NCI-H524 (cell line): ENCODE data around the gene AVEN.
"Not testable (repeated sequence)": the region's sequence is repeated elsewhere in the genome, so short reads cannot be mapped to it uniquely, and the experiment has no call there.

ENCODE experiments used
- DNase-seq, 2 experiments: peaks; one replicate each; lab custom pipeline; 2025; lab: John Stamatoyannopoulos, UW

The AVEN gene

DNA sequence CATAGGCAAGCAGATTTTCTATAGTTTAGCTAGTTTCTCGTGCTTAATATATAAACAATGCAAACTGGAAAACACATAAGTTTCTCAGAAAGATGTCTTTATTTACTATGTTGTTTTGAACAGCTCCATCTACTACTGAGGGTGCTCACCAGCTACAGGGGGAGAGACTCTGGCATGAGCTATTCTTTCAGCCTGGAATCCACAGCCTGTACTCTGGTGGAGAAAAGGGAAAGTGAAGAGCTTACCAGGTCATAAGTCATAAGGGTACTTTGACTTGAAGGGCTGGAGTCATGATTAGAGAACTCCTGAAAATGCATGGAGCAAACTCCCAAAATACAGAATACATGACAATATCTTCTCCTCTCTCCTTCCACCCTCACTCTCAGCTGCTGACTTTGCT lies 4.4 kb upstream of the AVEN start:
- DNase-seq = no peak

DNA sequence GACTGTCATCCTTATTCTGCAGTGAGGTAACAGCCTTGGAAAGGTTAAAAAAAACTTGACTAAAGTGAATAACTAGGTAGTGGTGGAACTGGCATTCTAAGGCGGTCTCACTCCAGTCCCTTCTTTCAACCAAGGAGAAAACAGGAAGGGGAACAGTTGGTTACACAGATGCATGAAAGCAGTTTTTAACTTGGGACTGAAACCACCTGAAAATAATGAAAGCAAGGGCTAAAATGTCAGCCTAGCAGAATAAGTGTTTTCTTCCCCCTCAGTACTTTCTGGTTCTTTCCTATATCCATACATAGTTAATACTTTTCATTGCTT lies 748 bp upstream of the AVEN start:
- no peak for DNase-seq

DNA sequence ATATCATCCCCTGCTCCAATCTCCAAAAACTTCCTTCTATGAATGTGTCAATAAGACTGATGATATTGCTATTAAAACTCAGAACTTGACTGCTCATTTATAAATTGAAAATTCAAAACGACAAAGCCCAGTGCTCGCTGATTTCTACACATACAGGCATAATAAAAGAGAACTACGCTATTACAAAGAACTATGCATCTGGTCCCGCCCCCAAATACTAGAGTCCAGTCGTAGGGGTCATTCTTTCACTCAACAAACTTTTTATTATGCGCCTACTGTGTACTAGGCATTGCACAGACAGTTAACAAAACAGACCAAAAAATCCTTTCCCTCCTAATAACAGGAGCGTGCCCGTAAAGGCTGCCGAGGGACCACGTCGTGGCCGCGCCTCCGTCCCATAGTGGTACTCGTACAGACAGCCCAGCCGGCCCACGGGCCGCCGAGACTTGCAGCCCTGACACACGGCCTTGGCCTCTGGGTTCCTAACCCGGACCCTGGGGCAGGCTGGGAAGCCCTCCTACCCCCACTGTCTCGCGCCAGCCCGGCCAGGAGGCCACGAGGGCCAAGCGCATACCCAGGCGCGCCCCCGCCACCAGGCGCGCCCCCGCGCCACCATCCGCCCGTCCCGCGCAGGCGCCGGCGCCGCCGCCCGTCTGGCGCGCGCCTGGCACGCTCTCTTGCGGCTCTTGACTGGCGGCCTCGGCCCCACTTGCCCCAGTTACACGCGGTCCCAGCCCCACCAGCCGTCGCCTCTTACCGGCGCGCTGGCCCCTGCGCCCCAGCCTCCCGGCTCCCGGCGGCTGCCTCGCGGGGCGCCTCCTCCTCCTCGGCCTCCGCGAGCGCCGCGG lies 757 bp downstream of the AVEN start:
- DNase-seq = peak; percentile 66 to 82

DNA sequence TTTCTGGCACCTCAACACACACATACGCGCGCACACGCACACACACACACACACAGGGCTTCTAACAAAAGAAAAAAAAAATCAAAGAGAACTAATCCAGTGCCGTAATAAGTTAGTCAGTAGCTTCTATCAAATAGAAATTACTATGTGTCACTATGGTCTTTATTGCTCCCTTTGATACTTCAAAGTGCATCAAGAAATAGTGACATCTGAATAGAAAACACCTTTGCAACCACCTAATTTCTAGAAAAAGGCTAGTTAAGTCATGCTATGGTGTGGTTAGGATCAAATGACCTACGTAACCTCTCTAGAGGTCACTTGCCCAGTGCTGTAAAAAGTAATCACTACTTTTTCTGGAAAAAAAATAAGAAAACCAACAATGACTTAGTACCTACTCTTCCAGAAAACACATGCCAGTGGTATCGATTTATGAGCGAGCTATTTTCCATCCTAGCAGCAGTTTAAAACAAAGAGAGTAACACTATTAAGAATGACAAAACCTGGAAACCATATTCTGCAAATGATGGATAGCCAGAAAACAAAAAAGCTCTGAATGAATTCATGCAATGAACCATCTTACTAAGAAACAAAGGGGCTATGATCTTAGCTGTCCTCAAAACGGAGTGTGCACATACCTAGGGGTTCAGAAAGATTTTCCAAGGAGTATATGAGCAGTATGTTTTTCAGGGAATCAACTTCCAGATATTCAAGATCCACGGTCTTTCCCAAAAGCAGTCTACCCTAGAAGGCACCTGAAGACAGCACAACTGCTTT lies 6.8 kb downstream of the AVEN start:
- DNase-seq = no peak

DNA sequence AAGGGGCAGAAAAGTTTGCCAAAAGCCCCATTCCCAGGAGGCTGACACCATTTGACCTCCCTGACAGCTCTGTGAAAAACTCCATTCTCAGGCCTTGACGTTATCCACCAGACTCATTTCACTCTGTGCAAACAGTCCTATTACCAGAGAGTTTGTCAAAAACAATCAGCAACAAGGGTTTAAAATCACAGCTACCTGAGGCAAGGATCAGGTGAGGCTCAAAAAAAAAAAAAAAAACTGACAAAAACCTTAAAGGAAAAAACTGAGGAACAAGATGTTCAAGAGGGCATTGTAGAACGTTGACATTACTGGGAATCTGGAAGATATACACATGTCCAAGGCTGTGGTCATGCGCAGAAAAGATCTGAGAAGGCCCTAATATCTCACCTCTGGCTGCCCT lies 11.4 kb downstream of the AVEN start:
- no peak for DNase-seq

DNA sequence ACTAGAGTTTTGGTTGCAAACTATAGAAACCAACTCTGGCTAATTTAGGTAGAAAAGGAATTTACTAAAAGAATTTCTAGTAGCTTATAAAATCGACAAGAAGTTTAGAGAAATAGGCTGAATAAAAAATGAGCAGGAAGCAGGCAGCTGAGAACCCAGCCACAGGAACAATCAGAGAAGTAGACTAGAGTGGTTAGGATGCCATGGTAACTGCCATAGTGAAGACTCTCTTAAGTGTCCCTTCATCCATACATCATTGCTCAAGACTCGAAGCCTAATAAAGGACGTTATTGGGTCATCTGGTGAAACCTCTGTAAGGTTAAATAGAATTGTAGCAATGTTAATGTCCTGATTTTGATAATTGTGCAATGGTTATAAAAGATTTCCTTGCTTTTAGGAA lies 13.8 kb downstream of the AVEN start:
- DNase-seq = no peak

DNA sequence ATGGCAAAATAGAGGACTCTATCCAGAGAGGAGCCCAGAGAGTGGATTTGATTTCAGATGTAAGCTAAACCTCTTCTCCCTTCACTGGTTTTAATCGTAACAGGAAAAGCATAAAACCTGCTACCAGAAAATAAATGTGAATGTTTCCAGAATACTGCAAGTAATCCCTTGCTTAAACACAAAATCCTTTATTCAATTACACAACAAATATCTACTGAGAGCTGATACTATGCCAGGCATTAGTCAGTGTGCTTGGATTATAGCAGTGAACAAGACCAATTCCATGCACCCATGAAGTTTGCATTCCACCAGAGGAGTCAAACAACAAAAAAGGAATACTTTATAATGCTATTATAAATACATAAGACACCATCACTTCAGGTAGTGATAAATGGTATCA lies 15.1 kb downstream of the AVEN start:
- DNase-seq = no peak

DNA sequence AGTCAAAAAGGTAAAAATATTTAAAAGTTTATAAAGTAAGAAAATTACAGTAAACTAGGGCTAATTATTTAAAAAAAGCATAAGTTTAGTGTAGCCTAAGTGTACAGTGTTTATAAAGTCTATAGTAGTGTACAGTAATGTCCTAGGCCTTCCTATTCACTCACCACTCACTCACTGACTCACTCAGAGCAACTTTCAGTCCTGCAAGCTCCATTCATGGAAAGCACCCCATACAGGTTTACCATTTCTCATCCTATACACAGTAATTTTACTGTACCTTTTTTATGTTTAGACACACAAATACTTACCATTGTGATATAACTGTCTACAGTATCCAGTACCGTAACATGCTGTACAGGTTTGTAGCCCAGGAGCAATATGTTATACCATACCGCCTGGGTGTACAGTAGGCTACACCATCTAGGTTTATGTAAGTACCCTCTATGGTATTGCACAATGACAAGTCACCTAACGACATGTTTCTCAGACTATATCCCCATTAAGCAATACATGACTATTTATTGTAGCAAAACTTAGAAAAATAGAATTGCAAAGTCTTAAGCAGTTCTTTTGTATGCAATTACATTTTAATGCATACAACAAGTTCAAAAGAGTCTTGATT lies 19.5 kb downstream of the AVEN start:
- no peak for DNase-seq

DNA sequence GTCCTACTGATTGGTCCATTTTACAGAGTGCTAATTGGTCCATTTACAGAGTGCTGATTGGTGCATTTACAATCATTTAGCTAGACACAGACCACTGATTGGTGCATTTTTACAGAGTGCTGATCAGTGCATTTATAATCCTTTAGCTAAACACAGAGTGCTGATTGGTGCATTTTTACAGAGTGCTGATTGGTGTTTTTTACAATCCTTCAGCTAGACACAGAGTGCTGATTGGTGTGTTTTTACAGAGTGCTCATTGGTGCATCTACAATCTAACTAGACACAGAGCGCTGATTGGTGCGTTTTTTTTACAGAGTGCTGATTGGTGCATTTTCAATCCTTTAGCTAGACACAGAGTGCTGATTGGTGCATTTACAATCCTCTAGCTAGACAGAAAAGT lies 20.3 kb downstream of the AVEN start:
- DNase-seq = not testable (repeated sequence)

DNA sequence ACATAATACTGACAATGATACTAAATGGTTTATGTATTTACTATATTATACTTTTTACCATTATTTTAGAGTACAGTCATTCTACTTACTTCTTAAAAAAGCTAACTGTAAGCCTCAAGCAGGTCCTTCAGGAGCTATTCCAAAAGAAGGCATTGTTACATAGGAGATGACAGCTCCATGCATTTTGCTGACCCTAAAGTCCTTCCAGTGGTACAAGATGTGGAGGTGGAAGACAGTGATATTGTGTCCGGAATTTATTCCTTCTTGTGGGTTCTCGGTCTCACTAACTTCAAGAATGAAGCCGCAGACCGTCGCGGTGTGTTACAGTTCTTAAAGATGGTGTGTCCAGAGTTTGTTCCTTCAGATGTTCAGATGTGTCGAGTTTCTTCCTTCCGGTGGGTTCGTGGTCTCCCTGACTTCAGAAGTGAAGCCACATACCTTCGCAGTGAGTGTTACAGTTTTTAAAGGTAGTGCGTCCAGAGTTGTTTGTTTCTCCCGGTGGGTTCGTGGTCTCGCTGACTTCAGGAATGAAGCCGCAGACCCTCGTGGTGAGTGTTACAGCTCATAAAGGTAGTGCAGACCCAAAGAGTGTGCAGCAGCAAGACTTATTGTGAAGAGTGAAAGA lies 20.9 kb downstream of the AVEN start:
- DNase-seq = no peak

DNA sequence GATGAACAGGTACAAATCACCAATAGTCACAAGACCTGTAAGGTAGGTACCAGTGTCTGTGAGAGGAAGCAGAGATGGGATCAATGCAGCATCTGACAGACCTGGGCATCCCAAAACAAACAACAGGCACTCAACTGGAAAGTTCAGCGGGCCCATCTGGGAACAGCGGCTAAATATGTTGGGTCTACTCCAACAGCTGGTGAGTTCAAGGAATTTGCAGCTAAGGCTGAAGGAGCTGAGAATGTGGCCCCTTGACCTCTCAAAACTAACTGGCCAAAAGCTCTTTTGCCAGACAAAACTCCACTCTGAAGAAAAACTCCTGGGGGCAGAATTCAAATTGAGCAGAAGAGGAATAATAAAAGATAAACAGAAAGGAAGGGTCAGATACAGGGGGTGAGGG lies 24.4 kb downstream of the AVEN start:
- DNase-seq = no peak

DNA sequence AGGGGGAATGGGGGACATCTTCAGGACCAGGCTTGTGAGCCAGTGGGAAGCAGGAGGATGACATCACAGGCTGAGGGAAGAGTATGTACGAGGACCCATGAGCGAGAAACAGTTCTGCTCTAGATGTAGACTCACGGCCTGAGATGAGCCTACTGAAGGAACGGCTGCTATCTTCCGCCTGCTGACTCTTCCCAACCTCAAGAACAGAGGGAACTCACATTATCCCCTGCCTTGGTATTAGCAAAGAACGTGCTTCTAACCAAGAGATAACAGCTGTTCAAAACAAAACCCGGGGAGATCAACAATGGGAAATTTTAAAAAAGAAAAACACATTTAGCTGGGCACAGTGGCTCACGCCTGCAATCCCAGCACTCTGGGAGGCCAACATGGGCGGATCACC lies 25.3 kb downstream of the AVEN start:
- DNase-seq = no peak

DNA sequence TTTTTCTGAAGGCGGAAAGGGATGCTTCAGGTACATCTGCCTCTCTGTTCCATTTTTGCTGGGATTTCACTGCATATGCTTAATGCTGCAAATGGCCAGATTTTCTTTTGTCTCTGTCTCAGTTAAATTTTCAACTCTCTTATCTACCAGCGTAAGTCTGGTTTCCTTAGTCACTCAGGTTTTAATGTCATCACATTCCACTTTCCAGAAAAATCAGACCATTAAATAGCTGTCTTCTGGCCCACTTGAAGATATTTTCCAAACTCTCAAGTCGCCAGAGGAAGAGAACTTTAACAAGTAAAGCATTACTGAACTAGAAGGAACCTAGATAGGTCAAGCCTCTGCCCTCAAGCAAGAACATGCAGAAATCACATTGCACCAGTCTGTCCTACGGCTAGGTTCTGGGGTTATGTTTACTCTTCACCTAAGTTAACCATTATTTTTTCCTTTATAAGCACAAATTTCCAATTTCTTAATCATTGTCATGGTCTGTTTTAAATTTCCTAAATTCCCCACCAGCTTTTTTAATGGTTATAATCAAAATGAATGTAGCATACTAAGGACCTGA lies 26.5 kb downstream of the AVEN start:
- no peak for DNase-seq

DNA sequence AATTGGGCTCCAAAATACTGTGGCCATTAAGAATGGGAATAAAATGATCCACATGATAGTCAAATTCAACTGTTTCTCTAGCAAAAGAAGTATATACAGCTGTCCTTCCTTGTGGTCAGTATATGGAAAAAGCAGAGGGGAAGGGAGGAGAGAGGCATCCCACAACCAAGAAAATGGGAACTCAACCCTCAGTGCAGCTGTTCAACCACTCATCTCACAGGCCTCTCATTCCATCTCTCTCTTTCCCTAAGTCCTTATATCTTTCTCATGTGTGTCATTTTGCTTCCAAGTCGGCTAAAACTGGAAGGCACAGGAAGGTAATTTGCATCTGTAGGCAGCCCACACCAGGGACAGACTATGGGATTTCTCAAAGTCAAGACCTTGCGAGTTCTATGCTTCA lies 27.5 kb downstream of the AVEN start:
- DNase-seq = no peak

DNA sequence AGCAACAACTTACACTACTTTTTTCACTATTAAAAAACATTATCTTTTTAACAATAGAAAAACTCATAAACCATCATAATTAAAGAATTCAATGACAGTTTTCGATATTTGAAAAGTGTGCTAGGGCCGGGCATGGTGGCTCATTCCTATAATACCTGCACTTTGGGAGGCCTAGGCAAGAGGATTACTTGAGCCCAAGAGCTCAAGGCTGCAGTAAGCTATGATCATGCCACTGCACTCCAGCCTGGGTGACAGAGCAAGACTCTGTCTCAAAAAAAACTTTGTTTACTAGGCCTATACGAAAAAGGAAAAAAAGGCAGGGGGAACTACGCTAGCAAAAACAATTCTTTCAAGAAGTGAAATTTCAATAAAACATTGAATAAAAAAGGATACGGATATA lies 28.1 kb downstream of the AVEN start:
- DNase-seq = no peak

DNA sequence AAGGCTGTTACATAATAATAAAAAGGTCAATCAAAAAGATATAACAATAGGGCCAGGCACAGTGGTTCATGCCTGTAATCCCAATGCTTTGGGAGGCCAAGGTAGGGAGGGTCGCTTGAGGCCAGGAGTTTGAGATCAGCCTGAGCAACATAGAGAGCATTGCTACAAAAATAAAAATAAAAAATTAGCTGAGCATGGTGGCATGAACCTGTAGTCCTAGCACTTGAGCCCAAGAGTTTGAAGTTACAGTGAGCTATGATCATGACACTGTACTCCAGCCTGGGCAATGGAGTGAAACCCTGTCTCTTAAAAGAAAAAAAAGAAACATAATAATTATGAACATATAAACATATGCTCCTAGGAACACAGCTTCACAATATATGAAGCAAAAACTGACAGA lies 29.3 kb downstream of the AVEN start:
- DNase-seq = no peak

DNA sequence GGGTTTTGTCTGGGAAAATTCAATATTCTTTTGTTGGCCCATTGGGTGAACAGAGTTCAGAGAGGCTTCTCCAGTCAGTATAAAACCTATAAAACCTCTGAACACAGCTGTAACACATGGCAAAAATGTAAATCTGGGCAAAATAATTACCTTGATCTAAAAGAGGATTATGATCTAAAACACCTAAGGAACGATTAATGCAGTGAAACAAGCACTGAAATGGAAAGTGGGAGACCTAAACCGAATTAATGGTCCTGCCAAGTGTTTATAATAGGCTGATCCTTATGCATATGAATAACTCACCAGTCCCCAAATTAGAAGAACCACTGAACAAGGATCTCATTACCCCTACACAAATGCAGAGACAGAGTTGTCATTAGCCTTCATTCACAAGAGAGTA lies 32.6 kb downstream of the AVEN start:
- peak in 1 of 2 experiments; percentile 64 for DNase-seq

DNA sequence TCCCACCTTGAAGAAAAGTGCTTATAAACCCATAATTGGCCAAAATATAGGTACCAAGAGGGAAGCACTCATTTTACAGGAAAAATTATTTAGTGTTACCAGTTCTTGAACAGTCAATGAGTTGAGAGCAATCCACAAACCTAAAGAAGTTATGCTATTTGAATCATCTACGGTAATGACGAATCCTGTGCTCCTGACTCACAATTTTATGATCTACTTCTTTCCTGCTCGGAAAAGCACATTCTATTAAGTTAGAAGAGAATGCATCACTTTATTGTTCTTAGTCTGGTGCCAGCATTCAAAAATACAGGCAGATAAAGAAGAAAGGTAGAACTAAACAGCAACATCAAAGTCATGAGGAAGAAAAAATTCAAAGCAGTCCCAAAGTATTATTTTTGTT lies 37.5 kb downstream of the AVEN start:
- no peak for DNase-seq

DNA sequence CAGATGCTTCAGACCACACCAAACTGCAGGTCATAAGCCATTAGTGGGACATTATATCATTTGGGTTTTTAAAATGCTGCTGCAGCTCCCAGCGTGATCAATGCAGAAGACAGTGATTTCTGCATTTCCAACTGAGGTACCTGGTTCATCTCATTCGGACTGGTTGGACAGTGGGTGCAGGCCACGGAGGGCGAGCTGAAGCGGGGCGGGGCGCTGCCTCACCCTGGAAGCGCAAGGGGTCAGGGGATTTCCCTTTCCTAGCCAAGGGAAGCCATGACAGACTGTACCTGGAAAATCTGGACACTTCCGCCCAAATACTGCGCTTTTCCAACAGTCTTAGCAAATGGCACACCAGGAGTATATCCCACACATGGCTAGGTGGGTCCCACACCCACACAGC lies 43.3 kb downstream of the AVEN start:
- DNase-seq = not testable (repeated sequence)

DNA sequence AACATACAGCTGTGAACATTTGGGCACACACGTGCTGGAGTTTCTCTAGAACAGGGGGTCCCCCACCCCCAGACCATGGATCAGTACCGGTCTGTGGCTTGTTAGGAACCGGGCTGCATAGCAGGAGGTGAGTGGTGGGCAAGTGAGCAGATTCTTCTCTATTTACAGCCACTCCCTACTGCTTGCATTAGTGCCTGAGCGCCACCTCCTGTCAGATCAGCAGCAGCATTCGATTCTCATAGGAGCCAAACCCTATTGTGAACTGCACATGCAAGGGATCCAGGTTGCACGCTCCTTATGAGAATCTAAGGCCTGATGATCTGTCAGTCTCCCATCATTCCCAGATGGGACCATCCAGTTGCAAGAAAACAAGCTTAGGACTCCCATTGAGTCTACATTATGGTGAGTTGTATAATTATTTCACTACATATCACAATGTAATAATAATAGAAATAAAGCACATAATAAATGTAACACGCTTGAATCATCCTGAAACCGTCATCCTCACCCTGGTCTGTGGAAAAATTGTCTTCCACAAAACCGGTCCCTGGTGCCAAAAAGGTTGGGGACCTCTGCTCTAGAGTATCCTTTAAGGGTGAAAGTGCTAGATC lies 44.9 kb downstream of the AVEN start:
- peak; percentile 6 to 59 for DNase-seq

DNA sequence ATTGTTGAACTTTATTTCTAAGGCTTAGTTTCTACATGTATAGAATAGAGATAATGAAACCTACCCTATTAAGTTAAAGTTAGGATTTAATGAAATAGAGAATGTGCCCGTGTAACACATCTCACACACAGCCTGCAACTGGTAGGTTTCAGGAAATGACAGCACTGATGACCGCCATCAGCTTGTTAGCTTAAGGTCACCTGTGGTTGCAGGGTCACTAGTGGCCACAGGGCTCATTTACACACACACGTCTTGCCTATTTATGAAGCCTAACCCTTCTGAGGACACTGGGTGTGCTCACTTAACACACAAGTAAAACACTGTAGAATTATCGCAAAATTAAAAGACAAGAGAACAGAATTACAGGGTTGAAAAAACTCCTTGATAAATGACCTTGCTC lies 50.6 kb downstream of the AVEN start:
- DNase-seq = no peak

DNA sequence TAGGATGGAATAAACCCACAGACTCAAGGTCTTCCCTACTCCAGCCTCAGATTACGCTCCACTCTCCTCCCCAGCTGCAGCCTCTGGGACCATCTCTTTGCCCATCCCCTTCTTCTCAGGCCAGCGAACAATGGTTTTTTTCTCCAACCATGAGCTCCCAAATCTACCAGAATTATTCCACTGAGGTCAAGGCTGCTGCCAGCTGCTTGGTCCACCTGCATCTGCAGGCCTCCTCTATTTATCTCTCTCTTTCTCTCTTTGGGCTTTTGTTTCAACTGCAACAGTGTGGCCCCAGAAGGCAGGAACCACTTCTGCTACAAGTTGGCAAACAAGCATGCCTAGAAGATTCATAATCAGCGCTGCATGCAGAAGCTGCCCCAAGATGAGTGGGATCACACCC lies 51.6 kb downstream of the AVEN start:
- no peak for DNase-seq
